ENCODE measurements around the gene SHD.
"Not testable (repeated sequence)": the region's sequence is repeated elsewhere in the genome, so short reads cannot be mapped to it uniquely, and the experiment has no call there.

SHD gene

GRCh38 chr19:4267901-4268815, 10.9 kb upstream of the SHD start:
- no peak for DNase-seq

- DNase-seq, result no peak
Measured at GRCh38 chr19:4268816-4269430, 10.1 kb upstream of the SHD start.

DNA sequence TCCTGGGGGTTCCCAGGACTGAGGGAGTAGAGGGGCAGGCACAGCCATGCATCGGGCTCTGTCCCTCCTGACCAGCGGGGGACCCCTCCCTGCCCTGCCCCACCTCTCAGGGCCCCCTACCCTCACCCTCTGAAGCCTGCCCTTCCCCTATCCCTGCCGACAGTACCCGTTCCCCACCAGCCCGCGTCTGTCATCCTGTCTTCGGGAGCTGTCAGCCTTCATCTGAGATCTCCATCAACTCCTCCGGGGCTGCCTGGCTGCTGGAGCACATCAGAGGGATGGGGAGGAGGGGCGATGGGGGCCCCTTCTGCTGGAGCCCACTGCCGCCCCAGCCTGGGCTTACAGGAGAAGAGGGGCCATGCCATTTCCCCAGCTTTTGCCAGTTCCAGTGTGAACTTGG, 6.2 kb upstream of the SHD start:
- DNase-seq, result no peak

GRCh38 chr19:4274321-4274686, 4.8 kb upstream of the SHD start:
- DNase-seq, result not testable (repeated sequence)

DNA sequence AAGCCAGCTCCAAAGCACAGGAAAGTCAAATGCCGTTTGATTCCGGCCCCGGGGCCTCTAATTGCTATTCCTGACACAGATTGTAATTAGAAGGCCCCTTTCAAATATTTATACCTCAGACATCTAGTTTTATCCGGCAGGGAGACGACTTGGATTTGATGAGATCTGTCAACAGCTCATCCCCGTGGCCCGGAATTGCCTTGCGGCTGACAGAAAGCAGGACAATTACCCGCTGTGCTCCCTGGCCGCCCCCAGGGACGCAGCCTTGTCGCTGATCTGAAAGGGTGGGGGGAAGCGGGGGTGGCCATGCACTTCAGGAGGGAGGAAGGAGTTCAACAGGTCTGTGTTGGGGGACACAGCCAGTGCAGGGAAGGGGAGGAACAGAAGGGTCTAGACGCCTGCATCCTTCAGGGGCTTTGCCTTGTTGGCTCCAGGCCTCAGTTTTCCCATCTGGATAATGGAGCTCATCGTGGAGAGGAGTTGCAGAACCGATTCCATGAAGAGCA, 1.8 kb upstream of the SHD start:
- DNase-seq, result no peak

DNA sequence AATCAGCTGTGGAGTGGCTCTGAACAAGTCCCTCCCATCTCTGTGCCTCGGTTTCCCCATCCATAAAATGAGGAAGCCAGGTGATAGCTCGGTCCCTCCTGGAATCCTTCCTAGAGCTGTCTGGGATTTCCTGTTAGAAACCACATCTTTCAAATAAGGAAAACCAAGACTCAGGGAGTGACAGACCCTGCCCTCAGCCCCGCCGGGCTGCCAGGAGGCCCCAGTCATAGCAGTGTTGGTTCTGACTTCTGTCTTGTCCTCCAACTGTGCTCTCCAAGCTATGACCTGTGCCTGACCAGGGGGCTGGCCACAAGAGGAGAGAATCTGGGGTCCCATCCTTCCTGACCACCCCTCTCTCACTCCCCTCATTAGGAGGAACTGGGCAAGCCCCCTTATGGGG, 1.1 kb upstream of the SHD start:
- no peak for DNase-seq

GRCh38 chr19:4279267-4279529, 132 bp downstream of the SHD start:
- no peak for DNase-seq

DNA sequence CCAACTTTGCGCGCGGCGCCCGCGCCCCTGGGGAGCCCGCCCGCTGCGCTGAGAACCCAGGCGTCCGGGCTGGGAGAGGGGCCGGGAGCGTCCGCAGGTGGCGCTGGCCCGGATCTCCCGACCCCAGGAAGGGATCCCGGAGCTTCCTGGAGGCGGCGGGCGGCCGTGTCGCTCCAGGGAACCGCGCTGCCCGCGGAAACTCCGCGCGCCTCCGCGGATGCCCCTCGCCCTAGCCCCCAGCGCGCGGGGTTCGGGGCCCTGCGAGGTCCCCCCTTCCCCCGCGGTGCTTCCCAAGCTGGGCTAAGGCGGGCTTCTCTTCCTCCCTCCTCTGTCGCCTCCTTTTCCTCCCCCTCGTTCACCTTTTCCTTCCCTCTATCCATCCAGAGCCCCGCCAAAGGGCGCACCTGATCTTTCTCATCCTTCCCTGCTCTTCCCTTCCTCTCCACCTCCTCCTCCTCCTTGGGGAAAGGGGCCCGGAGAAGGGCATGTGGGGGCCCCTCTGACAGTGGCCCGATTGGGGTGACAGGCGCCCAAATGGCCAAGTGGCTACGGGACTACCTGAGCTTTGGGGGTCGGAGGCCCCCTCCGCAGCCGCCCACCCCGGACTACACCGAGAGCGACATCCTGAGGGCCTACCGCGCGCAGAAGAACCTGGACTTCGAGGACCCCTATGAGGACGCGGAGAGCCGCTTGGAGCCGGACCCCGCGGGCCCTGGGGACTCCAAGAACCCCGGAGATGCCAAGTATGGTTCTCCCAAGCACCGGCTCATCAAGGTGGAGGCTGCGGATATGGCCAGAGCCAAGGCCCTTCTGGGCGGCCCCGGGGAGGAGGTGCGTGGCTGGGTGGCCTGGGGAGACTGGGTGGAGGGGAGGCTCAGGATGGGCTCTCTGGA, 710 bp downstream of the SHD start:
- DNase-seq, result no peak

DNA sequence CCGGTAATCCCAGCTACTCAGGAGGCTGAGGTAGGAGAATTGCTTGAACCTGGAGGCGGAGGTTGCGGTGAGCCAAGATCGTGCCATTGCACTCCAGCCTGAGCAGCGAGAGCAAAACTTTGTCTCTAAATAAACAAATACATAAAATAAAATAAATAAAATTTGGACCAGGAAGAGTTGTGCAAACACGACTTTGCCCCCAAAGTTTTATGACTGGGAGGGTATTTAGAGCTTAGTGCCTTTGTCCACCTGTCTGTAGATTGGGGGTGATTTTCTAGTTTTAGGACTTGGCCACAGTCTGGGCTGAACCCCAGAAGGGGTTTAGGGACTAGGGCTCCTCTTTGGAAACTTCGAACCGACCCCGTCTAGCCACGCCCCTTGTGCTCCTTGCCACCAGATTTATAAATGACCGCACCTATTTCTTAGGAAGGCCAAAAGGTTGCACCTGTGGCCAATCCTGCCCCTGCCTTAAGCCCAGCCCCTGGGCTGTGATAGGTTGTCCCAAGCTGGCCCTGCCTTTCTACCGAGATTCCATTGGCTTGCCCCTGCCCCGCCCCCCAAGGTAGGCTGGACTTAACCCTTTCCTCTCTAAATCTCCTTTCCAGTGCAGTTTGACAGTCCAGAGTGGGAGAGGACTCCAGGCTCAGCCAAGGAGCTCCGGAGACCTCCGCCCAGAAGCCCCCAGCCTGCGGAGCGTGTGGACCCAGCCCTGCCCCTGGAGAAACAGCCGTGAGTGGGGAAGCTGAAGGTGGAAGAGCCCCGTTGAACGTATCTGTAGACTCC, 5.3 kb downstream of the SHD start:
- DNase-seq, result no peak

- DNase-seq, result no peak
Measured at GRCh38 chr19:4284974-4285373, 5.9 kb downstream of the SHD start.

DNA sequence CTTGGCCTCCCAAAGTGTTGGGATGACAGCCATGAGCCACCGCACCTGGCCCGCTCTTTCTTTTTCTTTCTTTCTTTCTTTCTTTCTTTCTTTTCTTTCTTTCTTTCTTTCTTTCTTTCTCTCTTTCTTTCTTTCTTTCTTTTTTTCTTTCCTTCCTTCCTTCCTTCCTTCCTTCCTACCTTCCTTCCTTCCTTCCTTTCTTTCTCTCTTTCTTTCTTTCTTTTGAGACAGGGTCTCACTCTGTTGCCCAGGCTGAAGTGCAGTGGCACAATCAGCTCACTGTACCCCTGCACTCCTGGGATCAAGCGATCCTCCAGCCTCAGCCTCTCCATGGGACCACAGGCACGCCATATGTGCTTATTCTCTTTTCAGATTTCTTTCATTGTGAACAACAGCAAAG, 7.1 kb downstream of the SHD start:
- not testable (repeated sequence) for DNase-seq

- DNase-seq, result no peak
Measured at GRCh38 chr19:4288091-4288777, 9.2 kb downstream of the SHD start.

DNA sequence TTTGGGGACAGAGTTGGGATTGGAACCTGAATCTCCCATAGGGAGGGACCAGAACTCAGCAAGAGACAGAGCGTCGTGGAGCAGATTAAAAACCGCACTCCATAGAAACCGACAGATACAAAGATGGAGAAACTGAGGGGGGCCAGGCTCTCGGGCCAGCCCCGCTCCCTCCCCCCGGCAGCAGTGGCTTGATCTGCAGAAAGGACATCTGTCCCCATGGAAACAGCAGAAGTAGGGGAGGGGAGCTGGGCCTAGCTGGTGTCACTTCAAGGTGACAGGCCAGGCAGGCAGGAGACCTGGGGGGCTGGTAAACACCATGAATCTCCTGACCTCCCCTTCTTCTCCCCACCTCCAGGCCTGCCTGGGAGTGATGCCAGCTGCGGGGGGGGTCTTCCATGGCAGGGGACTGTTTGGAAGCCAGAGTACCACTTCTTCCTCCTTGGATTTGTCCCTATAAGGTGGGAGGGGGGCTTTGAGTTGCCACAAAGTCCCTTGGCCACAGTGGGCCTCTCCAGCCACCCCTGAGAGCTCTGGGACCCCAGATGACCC, 12.2 kb downstream of the SHD start:
- no peak for DNase-seq

GRCh38 chr19:4292515-4292914, 13.4 kb downstream of the SHD start:
- DNase-seq, result no peak

- DNase-seq, result no peak
Measured at GRCh38 chr19:4294389-4294788, 15.3 kb downstream of the SHD start.

- no peak for DNase-seq
Measured at GRCh38 chr19:4295972-4296771, 17.1 kb downstream of the SHD start.

DNA sequence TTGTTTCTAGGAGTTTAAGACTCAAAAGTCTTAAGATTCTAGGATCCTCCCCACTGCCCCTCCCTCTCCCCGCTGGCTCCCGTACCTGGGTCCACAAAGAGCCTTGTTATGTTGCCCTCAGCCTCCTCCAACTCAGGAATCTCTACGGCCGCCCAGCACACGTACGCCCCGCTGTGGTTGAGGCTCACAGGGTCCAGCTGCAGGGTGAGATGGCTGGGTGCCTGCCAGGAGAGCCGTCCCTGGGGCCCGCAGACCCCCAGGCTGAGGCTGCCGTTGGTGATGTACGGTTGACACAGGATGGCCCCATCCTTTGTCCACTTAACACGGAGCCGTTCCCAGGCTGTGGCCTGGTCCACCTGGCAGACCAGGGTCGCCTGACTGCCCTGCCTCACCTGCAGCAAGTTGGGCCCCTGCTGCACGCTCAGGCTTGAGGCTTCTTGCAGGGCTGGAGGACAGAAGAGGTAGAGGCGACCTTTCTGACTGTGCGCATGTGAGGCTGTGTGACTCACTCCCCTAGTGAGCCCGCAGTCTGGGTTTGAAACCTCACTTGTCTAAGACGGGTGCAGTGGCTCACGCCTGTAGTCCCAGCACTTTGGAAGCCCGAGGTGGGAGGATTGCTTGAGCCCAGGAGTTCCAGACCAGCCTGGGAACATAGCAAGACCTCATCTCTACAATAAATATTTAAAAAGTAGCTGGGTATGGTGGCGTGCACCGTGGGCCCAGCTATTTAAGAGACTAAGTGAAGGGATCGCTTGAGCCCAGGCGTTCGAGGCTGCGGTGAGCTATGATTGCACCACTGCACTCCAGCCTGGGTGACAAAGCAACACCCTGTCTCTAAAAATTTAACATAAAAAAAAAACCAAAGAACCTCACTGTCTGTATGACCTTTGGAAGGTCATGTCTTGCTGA, 19.1 kb downstream of the SHD start:
- DNase-seq, result no peak

GRCh38 chr19:4298810-4299550, 19.9 kb downstream of the SHD start:
- no peak for DNase-seq

GRCh38 chr19:4300589-4300988, 21.5 kb downstream of the SHD start:
- DNase-seq, result no peak
